Islet of Langerhans (tissue), 1 donor: ENCODE measurements around the gene LYPD6B.

Experiments
- FAIRE-seq: peaks from one replicate; lab custom pipeline; 2011; peaks lifted over from hg19 to GRCh38; lab: Jason Lieb, UNC

LYPD6B gene

DNA sequence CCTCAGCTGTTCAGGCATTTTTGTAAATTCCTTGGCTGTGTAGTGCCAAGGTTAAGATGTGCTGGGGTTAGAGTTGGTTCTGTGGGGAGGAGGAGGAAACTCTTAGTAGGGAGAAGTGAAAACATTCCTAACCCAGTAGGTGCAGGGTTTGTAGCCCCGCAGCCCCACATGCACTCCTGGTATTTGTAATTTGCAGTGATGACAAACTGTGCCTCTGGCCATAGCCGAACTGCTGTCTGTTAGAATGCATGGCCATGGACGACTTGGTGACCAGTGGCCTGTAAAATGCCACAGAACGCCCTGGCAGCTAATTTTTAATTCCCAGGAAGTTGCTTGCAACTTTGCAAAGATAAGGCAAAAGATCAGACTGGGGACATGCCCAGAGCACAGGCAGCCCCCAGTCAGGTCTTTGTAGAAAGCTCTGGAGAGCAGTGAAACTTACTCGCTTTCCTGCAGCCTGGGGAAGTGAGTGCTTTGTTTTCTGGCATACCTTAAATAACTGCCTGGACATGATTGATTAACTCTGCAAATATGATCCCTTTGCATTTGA lies 38.4 kb downstream of the LYPD6B start:
- FAIRE-seq: no peak

DNA sequence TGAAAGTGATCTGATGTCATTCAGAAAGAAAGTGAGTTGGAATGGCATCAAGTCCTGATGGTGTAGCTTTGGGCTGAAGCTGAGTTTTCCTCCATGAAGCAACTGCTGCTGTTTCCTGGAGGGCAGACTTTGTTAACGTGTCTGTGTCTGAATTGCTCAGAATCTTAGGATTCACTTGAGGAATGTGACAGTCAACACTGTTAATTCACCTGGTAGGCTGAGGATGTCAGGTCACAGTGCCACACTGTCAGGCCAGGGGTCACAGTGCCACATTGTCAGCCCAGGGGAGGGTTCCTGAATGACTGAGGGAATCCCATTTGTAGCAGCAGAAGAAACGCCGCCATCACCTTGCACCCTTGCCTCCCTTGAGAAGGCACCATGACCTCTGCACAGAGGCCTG lies 39.4 kb downstream of the LYPD6B start:
- FAIRE-seq: no peak

DNA sequence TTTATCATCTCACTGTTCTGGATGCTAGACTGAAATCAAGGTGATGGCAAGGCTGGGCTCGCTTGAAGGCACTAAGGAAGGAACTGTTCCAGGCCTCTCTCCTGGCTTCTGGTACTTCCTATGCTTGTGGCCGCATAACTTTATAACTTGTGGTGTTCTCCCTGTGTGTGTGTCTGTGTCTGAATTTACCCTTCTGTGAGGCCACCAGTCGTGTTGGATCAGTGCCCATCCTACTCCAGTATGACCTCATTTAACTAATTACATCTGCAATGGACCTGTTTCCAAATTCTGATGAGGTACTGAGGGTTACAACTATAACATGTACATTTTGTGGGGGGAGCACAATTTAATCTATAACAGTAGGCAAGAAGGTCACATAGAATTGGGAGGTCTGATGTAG lies 41.6 kb downstream of the LYPD6B start:
- no peak for FAIRE-seq

DNA sequence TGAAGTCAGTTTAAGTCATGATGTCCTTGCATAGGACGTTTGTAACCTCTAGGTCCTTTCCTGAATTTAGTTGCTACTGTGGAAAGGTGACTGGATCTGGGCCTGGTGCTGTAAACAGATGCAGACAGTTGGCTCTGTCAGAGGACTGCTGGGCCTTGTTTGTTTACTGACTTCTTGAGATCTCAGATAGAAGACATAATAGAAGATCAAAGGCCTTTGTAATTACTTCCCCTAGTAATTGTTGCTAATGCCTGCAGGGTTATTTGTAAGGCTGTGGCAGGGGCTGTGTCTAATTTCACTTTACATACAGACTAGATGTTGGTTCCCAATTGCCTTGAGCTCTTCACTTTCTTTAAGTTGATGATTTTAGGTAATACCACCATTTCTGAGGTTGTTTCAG lies 42.5 kb downstream of the LYPD6B start:
- FAIRE-seq: no peak

DNA sequence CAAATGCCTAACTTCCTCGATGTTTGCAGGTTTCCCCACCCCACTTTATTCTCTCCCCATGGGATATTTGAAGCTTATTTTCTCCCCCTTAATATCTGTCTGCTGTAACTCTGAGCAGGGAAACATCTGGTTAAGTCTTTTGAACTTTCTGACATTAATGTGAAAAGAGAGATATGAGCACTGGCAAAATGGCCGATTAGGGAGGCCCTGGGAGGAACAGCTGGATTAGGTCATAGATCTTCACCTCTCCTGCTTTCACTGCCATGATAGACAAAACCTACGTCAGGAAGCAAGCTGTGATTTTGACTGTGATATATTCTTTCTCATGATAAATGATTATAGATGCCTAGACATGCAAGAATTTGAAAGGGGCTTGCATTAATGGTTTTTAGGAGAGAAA lies 43.6 kb downstream of the LYPD6B start:
- no peak for FAIRE-seq

DNA sequence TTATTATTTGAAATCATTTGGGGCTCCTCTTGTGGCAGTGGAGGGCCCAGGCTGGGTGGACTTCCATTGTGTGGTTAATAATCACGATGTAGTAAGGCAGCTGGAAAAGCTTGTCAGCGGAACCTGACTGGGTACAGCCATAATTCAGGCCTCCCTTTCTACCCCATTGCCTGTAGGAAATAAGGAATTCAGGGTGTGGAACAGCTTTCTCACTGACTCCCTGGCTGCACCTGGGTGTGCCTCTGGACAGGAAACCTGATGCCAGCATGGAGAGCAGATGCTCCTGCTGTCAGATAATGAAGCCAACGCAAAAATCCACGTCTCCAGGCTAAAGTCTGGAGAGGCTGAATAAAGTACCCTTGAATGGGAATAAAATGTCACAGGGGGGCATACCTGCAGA lies 44.2 kb downstream of the LYPD6B start:
- FAIRE-seq: no peak

DNA sequence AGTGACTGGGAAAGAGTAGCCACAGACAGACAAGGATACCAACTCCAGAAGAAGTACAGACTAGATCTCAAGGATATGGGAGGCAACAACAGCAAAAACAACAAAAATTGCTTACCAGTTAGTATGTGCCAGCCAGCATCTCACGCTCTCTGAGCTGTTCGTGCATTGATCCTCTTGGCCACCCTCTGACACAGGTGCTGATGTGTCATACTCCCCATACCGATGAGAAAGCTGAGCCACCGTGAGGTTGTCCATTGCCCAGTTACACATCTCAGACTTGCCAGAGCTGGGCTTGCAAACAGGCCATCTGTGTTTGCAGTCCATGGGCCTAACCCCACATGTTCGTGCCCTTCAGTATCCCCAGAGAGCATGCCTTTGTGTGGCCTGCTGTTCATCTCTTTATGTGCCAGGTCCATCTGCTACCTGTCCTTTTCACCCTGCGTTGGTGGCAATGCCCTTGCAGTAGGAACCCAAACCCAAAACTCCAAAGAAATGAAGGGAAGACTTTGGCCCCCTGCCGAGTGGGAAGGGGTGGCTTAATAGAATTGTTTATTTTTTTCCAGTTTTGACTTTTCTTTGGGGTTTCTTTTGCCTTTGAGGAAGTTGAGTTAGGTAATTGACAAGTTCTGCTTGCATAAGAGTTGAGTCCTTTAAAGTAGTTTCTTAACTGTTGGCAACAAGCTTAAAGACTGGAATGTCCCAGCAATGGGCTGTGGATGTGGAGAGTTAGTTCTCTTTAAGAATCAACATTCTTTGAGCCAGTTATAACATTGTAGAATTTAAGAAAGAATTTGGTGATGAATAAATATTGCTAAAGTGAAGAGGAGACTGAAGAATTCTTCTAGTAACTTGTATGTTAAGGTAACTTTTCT lies 46.7 kb downstream of the LYPD6B start:
- no peak for FAIRE-seq

DNA sequence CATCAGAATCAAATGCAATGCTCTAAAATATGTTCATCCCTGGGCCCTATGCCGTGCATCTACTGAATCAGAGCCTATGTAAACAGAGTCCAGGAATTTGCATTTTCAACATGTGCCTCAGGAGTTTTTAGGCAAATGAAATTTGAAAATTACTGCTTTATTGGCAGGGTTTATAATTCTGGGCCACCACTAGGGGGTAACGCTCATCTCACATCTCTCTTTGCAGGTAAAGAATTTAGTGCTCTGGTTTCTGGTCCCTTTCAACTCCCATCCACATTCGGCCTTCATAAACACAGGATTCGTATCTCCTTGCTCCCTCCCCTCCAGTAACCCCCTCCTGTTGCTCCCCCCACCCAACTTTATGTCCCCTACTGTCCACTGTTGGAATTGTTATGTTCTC lies 49.3 kb downstream of the LYPD6B start:
- no peak for FAIRE-seq

DNA sequence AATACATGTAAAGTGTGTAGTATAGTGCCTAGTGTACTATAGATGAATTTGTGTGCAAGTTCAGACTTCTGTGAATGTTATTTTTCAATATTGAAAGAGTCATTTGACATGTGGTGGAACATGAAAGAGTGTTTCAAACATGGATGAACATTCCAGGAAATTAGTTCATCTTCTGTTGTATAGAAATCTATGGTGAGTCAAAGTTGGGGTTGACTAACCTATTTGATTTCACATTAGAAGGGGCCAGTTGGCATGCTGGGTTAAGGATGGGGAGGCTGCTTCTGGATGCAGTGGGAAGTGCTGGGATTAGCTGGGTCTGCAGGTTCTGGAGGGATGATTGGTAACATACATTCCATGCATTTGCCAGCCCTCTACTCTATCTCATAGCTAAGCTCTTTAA lies 50.6 kb downstream of the LYPD6B start:
- FAIRE-seq: no peak

DNA sequence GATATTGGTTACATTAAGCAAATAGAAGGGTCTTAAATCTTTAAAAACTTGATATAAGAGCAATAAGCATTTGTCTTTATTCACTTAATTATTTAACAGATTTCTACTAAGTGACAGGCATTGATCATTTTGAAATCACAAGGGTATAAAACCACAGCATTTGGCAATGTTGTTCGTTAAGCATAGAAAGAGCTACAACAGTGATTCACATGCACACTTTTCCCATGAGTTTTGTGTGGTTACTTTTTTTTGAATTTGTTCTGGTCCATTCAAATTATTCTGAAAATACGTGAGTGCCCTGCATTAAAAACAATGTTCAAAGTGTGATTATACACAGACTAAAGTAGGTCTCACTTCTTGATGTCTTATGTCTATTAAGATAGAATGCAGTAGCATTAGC lies 52.2 kb downstream of the LYPD6B start:
- no peak for FAIRE-seq

DNA sequence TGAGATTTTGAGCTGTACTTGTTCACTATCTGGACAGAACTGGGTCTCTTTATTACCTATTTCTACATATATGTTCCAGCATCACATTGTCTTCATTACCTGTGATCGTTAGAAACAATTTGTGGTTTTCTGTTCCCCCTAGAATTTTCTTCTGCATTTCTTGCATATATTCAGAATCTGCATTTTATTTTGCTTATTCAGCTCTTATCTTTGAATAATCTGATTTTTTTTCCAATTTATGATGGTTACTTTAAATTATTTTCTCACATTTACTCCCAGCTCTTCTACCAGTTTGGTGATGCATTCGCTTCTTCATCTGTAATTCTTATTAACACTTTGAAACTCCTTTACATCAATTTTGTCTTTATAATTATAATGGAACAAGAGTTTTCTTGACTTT lies 55.1 kb downstream of the LYPD6B start:
- FAIRE-seq: no peak

DNA sequence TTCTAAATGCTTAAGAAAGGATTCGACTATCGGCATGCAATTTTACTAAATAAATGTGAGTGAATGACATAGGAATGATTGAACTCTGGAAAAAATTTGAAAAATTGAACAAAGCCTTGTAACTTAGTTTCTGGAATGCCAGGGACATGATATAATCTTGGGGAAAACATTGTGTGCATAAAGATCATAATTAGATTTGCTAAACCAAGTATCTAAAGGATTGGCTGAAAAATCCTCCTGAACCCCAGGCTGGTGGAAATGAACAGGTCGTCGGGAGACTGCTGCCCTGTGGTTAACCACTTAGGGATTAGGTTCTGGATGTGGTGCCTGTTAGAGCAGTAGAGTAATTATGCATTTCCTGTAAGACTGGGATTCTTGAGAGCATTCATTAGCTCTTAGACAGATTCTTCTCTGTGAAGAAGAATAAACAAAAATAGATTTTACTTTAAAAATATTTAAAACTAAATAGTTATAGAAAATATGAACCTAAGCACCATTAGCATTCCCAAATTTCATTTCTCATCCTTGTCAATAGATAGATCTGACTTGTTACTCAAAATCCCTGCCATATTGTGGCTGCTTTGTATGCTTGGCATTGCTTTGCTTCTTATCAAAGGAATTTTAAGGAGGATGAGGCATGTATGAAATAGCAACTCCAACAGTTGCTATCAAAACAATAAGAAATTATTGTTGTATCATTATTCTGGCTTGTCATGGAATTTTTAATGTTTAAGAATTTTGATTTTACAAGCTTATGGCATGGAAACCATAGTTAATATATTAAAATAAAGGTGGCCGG lies 55.9 kb downstream of the LYPD6B start:
- no peak for FAIRE-seq

DNA sequence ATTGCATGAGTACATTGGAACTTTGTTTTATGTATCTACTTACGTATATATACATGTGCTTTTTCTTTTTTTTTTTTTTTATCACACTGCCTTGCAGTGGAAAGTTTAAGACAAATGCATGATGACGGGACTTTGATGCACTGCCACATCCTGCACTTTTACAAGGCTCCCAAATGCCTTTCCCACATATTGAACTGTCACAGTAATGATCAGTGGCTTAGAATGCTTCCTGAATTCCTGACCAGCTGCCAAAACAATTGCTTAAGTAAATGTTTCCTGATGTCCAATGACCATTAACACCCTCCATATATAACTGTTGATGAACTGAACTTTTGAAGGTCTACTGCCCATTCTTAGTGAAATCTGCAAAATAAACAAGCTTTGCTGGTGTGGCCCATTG lies 60.2 kb downstream of the LYPD6B start:
- no peak for FAIRE-seq

DNA sequence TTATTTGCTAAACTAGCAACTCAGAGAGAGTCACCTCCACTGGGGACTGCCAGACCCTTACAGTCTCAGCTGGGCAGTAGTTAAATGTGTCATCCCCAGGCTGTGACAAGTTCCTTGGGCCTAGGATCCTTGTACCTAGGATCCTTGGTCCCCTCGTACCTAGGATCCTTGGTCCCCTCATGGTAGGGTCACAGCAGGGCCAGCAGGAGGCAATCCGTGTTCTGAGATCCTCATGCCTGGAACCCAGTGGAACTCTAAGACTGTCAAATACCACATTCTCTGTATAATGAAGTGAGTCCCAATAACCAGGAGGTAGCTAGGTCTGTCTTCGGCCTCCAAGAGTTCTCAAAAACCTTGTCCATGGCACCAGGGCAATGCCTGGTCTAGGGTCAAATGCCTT lies 60.8 kb downstream of the LYPD6B start:
- no peak for FAIRE-seq

DNA sequence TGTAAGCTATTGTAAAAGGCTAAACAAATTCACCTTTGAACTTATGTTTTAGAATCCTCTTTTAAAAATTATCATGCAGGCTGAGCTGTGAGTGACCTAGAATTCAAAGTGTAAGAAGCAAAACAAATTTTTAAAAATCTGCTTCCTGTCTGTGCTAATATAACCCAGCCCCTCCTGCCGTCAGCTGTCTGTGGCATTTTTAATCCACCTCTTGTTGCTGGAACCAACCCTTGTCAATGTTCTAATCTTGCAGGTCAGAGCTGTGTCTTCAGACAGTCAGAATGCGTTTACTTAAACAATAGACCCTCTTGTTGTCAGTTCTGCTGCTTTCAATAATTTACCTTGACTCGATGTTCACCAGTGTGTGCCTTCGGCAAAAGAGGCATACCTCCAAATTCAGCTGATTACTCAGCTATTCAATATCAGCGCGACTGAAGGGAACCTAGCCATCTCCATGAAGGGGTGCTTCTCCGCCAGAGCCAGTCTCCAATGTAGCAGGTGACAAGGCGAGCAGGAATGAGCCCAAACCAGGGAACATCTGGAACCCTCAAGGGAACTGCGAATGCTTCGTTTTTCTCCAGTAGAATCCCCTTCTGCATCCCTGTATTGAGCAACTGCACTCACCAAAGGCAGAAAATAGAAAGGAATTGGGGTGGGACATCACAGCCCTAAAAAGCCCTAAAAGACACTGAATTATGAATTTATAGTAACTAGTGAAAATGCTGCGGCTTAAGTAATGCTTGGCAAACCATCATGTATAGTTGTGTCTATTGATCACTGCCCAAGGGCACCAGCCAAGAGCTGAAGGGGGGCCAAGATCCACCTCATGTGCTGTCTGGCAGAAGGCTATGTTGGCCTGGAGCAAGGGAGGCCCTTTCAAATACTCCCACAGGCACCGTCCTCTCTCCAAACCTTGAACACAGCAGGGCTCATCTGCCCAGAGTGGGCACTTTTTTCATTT lies 62.5 kb downstream of the LYPD6B start:
- FAIRE-seq: no peak

DNA sequence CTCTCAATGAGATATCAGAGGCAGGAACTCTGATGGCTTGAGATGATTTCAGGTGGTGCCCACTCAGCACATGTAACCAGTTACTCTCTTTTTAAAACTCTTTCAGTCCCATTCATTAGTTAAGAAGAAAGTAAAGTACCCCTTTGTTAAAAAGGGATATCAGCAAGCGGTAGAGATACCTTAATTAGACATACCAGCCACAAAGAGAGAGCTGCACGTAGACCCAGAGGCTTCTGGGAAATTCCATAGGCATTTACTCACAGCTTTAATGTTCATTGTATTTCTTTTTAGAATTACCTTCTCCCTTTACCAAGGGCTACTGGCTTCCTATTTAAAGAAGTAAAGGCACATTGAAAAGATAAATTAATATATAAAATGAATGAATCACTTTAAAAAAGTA lies 63.3 kb downstream of the LYPD6B start:
- FAIRE-seq: no peak

DNA sequence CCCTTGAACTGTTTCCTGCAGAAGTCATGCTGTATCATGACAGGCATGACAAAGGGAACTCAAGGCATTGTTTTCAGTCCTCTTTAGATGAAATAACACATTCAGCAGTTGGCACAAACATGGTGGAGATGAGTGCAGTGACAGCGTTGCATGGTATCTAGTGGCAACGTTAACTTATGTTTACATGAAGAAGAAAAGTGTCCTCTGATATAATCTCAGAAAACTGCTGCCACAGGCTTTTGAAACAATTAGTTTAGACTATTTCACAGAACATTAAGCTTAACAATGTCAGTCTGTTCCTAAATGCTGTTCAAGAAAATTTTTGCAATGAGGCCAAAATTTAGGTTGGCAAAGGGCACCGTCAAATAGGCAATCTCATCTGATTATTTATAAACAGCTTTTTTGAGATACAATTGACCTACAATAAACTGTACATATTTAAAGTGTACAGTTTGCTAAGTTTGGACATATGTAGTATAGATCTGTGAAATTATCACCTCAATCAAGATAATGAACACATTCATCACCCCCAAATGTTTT lies 64.7 kb downstream of the LYPD6B start:
- FAIRE-seq: no peak

DNA sequence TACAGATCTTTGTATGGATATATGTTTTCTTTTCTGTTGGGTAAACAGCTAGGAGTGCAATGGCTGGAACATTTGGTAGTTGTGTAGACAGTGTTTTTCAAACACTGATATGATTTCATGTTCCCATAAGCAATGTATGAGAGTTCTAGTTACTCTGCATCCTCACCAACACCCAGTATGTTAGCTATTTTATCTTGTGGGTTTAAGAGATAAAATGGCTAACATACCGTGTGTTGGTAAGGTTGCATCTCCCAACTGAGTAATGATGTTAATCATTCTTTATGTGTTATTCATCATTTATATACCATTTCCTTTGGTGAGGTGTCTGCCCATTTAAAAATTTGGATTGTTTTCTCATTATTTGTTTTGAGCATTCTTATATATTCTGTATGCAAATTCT lies 65.7 kb downstream of the LYPD6B start:
- no peak for FAIRE-seq

DNA sequence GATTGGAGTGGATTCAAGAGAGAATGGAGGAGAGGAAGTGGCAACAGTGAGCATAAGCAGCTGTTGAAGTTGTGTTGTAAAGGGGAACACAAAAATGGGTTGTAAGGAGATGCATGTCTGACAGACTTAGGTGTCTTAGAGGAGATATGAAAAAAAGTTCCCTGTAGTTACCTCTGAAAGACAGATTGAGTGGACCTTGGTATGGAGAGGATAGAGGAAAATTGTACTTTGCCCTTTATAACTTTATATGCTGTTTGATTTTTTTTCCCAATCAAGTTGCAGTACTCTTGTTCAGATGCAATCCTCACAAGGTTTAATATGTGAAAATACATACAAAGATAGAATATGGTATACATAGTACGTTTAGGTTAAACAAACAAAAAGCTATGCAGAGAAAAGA lies 73.6 kb downstream of the LYPD6B start:
- no peak for FAIRE-seq

DNA sequence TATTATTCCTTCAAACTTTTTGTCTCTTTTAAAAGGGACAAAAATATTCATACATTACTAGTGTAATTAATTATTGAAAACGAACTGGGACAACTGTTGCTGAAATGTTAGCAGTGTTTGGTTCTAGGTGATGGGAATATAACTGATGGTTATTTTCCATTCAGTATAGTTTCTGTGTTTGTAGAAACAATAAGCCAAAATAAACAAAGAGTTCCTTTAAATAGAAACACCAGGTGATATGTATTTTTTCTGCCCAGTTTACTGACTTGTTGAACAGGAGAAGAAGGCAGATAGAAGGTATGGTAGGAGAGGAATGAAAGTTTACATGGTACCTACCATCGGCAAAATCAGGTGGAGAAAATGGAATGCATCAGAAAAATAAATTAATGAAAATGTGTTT lies 74.2 kb downstream of the LYPD6B start:
- FAIRE-seq: no peak

DNA sequence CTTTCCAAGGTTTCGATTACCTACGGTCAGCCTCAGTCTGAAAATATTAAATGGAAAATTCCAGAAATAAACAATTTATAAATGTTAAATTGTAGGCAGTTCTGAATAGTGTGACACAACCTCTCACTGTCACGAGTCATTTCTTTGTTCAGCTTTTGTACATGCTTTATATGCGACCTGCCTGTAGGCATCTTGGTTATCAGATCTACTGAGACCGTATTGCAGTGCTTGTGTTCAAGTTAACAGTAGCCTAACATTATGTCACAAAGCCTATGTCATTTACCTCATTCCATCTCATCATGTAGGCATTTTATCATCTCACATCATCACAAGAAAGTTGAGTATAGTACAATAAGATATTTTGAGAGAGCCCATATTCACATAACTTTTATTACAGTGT lies 77.3 kb downstream of the LYPD6B start:
- FAIRE-seq: no peak

DNA sequence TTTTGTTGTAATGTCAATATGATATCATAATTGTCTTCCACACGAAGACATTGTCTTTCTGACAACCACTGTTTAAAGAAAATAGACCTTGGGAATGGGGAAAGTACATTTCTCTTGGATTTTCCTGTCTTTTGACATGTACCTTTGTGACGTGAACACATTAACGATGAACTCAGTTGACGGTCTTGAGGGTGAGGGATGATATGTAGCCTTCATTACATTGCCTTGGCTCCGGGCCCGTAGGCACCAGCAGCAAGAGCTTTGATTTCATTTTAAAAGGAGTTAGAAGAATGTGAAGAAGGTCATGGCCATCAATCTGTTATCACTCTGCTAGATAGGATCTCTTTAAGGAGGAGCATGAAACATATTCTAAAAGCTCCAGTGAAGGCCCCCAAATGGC lies 80.9 kb downstream of the LYPD6B start:
- FAIRE-seq: no peak
